Activated naive CD4-positive, alpha-beta T cell treated with Interleukin-2 at 50 U/mL for 16 hours (primary cell): Measurements from ENCODE around the gene SERPINB7.
"Not testable (repeated sequence)": the region's sequence is repeated elsewhere in the genome, so short reads cannot be mapped to it uniquely, and the experiment has no call there.

Experiments
- DNase-seq: peaks from one replicate; pipeline ENCODE4 v3.0.0-alpha.2; 2020

SERPINB7 gene

GRCh38 chr18:63775166-63775730 is at the start of gene SERPINB7:
SERPINB7 (plus strand) TSS chr18:63775418; CDS start chr18:63782373, 6,955 bp downstream.
- no peak for DNase-seq

GRCh38 chr18:63725682-63726480 is 49.3 kb upstream of the SERPINB7 start:
- no peak for DNase-seq

- no peak for DNase-seq
These were observed 44.4 kb upstream of the SERPINB7 start for GRCh38 chr18:63730773-63731172.

- DNase-seq: no peak
These were observed 44.0 kb upstream of the SERPINB7 start for GRCh38 chr18:63731215-63731614.

GRCh38 chr18:63736876-63737275 is 38.3 kb upstream of the SERPINB7 start:
- DNase-seq: no peak

- no peak for DNase-seq
These were observed 33.4 kb upstream of the SERPINB7 start for GRCh38 chr18:63741769-63742168.

- no peak for DNase-seq
These were observed 28.2 kb upstream of the SERPINB7 start for GRCh38 chr18:63747006-63747405.

GRCh38 chr18:63749489-63749888 is 25.7 kb upstream of the SERPINB7 start:
- DNase-seq: no peak

GRCh38 chr18:63752636-63753035 is 22.6 kb upstream of the SERPINB7 start:
- DNase-seq: no peak

- DNase-seq: no peak
These were observed 21.5 kb upstream of the SERPINB7 start for GRCh38 chr18:63753676-63754075.

- DNase-seq: no peak
These were observed 17.7 kb upstream of the SERPINB7 start for GRCh38 chr18:63757541-63757940.

- no peak for DNase-seq
These were observed 16.5 kb upstream of the SERPINB7 start for GRCh38 chr18:63758615-63759240.

- not testable (repeated sequence) for DNase-seq
These were observed 15.4 kb upstream of the SERPINB7 start for GRCh38 chr18:63759786-63760185.

- no peak for DNase-seq
These were observed 12.7 kb upstream of the SERPINB7 start for GRCh38 chr18:63762518-63762917.

- DNase-seq: no peak
These were observed 11.2 kb upstream of the SERPINB7 start for GRCh38 chr18:63763831-63764600.

GRCh38 chr18:63765837-63766236 is 9.4 kb upstream of the SERPINB7 start:
- DNase-seq: no peak

- DNase-seq: no peak
These were observed 1.7 kb upstream of the SERPINB7 start for GRCh38 chr18:63773551-63773950.

- DNase-seq: no peak
These were observed 707 bp upstream of the SERPINB7 start for GRCh38 chr18:63774511-63774910.

GRCh38 chr18:63779386-63779785 is 4.2 kb downstream of the SERPINB7 start:
- DNase-seq: no peak

- DNase-seq: no peak
These were observed 8.2 kb downstream of the SERPINB7 start for GRCh38 chr18:63783394-63783793.

- DNase-seq: no peak
These were observed 9.7 kb downstream of the SERPINB7 start for GRCh38 chr18:63784787-63785452.

GRCh38 chr18:63787673-63788072 is 12.5 kb downstream of the SERPINB7 start:
- no peak for DNase-seq
